CD14-positive monocyte (primary cell): ENCODE measurements around the gene CCDC169. TPM values are rescaled to one million over a fixed set of nuclear protein-coding genes. Genes with fewer than 3 reads are reported as not detected.
A peak's percentile ranks its signal among the peaks of the same experiment; 100 is the strongest.

Experiments used
- DNase-seq, 3 donors: peaks; one replicate each; pipeline ENCODE4 v3.0.0-alpha.2; 2011 to 2022
- H2AFZ ChIP-seq: 2 replicates; pipeline ENCODE4 v1.6.0; 2012; ENCODE audit warnings: mild to moderate bottlenecking, low read depth, low read length, inconsistent platforms; ENCODE audit not compliant: insufficient read depth, poor library complexity, severe bottlenecking
- H3K27ac ChIP-seq, 2 donors: 1 replicate in 1 of 2; 2 replicates in 1 of 2; pipeline ENCODE4 v1.5.1; 2012 to 2013; ENCODE audit warnings: low read length in 2 of 2, control low read depth in 1 of 2, inconsistent platforms in 1 of 2, low read depth in 1 of 2, mild to moderate bottlenecking in 1 of 2
- H3K27me3 ChIP-seq, 2 donors: one replicate each; pipeline versions ENCODE4 v1.6.0 to v1.6.1; 2011 to 2013; ENCODE audit warnings: low read length in 2 of 2; ENCODE audit not compliant: control insufficient read depth in 2 of 2, insufficient read depth in 2 of 2
- H3K36me3 ChIP-seq, 2 donors: replicated peaks in 1 of 2; 1 replicate in 1 of 2; 2 replicates in 1 of 2; pipeline versions ENCODE4 v1.5.1 to v1.6.1; 2012 to 2013; ENCODE audit warnings: low read length in 2 of 2, control low read depth in 1 of 2, inconsistent platforms in 1 of 2, mild to moderate bottlenecking in 1 of 2; ENCODE audit not compliant: insufficient read depth in 2 of 2, control insufficient read depth in 1 of 2
- H3K4me1 ChIP-seq, 2 donors: 1 replicate in 1 of 2; 2 replicates in 1 of 2; pipeline versions ENCODE4 v1.5.1 to v1.6.1; 2012 to 2013; ENCODE audit warnings: low read length in 2 of 2, control low read depth in 1 of 2, inconsistent platforms in 1 of 2, mild to moderate bottlenecking in 1 of 2, moderate library complexity in 1 of 2; ENCODE audit not compliant: insufficient read depth in 2 of 2, control insufficient read depth in 1 of 2
- H3K4me2 ChIP-seq: replicated peaks from 2 replicates; pipeline ENCODE3; 2012; ENCODE audit warnings: low read length, moderate library complexity, mild to moderate bottlenecking; ENCODE audit not compliant: poor library complexity, severe bottlenecking; ENCODE audit errors: extremely low read depth
- H3K4me3 ChIP-seq, 3 experiments: fragments of 200-600 bp in 1 of 3; sonication (generic) in 1 of 3; replicated peaks in 1 of 3; 1 replicate in 2 of 3; 2 replicates in 1 of 3; pipeline ENCODE4 v1.5.1; 2011 to 2013; ENCODE audit warnings: low read length in 3 of 3, mild to moderate bottlenecking in 3 of 3, control low read depth in 2 of 3, low read depth in 2 of 3, inconsistent platforms in 1 of 3, moderate library complexity in 1 of 3
- H3K79me2 ChIP-seq: 2 replicates; pipeline ENCODE4 v1.6.0; 2012; ENCODE audit warnings: mild to moderate bottlenecking, control low read depth, inconsistent platforms, low read length, moderate library complexity; ENCODE audit not compliant: insufficient read depth
- H3K9ac ChIP-seq: 2 replicates; pipeline ENCODE4 v1.6.0; 2017; ENCODE audit warnings: low read length, mild to moderate bottlenecking; ENCODE audit not compliant: insufficient read depth, poor library complexity, severe bottlenecking
- H3K9me3 ChIP-seq, 2 donors: replicated peaks in 1 of 2; 1 replicate in 1 of 2; 2 replicates in 1 of 2; pipeline versions ENCODE4 v1.5.1 to v1.6.1; 2012 to 2013; ENCODE audit warnings: low read length in 2 of 2, control low read depth in 1 of 2; ENCODE audit not compliant: control insufficient read depth in 1 of 2, insufficient read depth in 1 of 2
- H4K20me1 ChIP-seq: 2 replicates; pipeline ENCODE4 v1.6.0; 2012; ENCODE audit warnings: mild to moderate bottlenecking, low read length, control low read depth, moderate library complexity; ENCODE audit not compliant: insufficient read depth
- H3K27ac Mint-ChIP-seq, 7 donors: one replicate each; pipeline ENCODE4 v1.8.0; 2020; ENCODE audit warnings: mild to moderate bottlenecking in 7 of 7, mixed read lengths in 7 of 7, moderate library complexity in 6 of 7, inconsistent platforms in 2 of 7
- H3K27me3 Mint-ChIP-seq, 3 donors: one replicate each; pipeline ENCODE4 v1.8.0; 2021 to 2022; ENCODE audit warnings: low read depth in 3 of 3, mild to moderate bottlenecking in 3 of 3, mixed read lengths in 3 of 3, moderate library complexity in 3 of 3, inconsistent platforms in 1 of 3
- H3K36me3 Mint-ChIP-seq, 2 donors: one replicate each; pipeline ENCODE4 v1.8.0; 2020; ENCODE audit warnings: mixed read lengths in 2 of 2, inconsistent platforms in 1 of 2, mild to moderate bottlenecking in 1 of 2
- H3K4me1 Mint-ChIP-seq: one replicate; pipeline ENCODE4 v1.8.0; 2020; ENCODE audit warnings: mild to moderate bottlenecking, mixed read lengths
- H3K4me3 Mint-ChIP-seq, 2 donors: one replicate each; pipeline ENCODE4 v1.8.0; 2020; ENCODE audit warnings: mild to moderate bottlenecking in 2 of 2, mixed read lengths in 2 of 2, moderate library complexity in 1 of 2
- H3K9me3 Mint-ChIP-seq, 7 donors: one replicate each; pipeline ENCODE4 v1.8.0; 2020 to 2022; ENCODE audit warnings: mixed read lengths in 7 of 7, mild to moderate bottlenecking in 6 of 7, moderate library complexity in 6 of 7, inconsistent platforms in 2 of 7
- WGBS: methylation state at CpG from one replicate; pipeline ENCODE4 v1.1.5; 2013; ENCODE audit warnings: missing lambda C conversion rate; ENCODE audit not compliant: insufficient coverage; 5-methylcytosine and 5-hydroxymethylcytosine counted together
- intact Hi-C, 2 donors: fragments of 100-400 bp; cut with micrococcal nuclease; formaldehyde crosslinking; loops; one replicate each; pipeline versions ENCODE4 v1.15.0 to v1.15.1; 2023
- polyA plus RNA-seq, 3 donors: library from polyadenylated mRNA; depleted of rRNA in 1 of 3; unstranded in 2 of 3; stranded (reverse) in 1 of 3; fragments of 300-500 nt in 2 of 3; fragments of >200 nt in 1 of 3; fragmentation: Illumina TruSeq in 2 of 3; gene quantifications; 1 replicate in 2 of 3; 2 replicates in 1 of 3; pipeline ENCODE4 v1.2.3, GENCODE V29; 2012 to 2021
- TF ChIP-seq, protein P1 (sequence below): fragments of 200-600 bp; IDR thresholded peaks from one replicate; pipeline ENCODE4 v1.8.0; 2022; ENCODE audit warnings: antibody characterized with exemption, mild to moderate bottlenecking

CCDC169 gene
- polyA plus RNA-seq, 3 donors: 0.03 TPM; not detected in 2

DNA sequence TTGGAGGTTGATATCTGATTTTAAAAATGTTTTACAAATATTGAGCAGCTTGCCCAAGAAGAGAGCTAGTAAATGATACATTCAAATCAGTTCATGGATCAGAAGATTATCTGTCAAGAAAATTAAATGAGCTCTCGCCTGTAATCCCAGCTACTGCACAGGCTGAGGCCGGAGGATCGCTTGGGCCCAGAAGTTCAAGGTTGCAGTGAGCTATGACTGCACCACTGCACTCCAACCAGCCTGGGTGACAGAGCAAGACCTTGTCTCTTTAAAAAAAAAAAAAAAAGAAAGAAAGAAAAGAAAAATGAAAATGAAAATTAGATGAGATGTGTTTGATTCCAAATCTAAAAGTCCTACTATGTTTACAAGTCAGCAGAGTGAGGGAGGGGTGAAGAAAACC lies 46.2 kb upstream of the CCDC169 start:
- no peak overlapping the region for H2AFZ ChIP-seq
- no peaks in the 10 kb centered on the region for H3K9me3 Mint-ChIP-seq
- intact Hi-C loops: loop anchor here in 1 of 2 donors (1.0 kb wide), 1 partner anchor 9 kb away; no protein-coding TSS in a partner anchor
- H3K4me1 Mint-ChIP-seq: peaks cover 41% of the 10 kb centered on the region
- H3K27ac ChIP-seq: no peak overlapping the region
- H3K36me3 Mint-ChIP-seq: peaks cover 2 to 3% of the 10 kb centered on the region in 2 donors
- no peaks in the 10 kb centered on the region for H3K36me3 ChIP-seq
- peak overlapping the region; percentile 27 for H3K4me2 ChIP-seq
- H3K27me3 Mint-ChIP-seq: no peaks in the 10 kb centered on the region
- peak overlapping the region in 1 of 2 donors; percentile 35 for H3K4me3 Mint-ChIP-seq
- peaks cover 69% of the 10 kb centered on the region for H3K79me2 ChIP-seq
- H3K4me3 ChIP-seq: peak overlapping the region in 1 of 3 experiments; percentile 90
- no CpG with 5 or more reads among the region's 3 CpGs for WGBS
- no peak for DNase-seq
- H4K20me1 ChIP-seq: peaks cover 6% of the 10 kb centered on the region
- H3K9me3 ChIP-seq: no peaks in the 10 kb centered on the region
- no peak overlapping the region for H3K9ac ChIP-seq
- H3K4me1 ChIP-seq: peaks cover 32 to 41% of the 10 kb centered on the region in 2 donors
- TF ChIP-seq, protein P1, sequence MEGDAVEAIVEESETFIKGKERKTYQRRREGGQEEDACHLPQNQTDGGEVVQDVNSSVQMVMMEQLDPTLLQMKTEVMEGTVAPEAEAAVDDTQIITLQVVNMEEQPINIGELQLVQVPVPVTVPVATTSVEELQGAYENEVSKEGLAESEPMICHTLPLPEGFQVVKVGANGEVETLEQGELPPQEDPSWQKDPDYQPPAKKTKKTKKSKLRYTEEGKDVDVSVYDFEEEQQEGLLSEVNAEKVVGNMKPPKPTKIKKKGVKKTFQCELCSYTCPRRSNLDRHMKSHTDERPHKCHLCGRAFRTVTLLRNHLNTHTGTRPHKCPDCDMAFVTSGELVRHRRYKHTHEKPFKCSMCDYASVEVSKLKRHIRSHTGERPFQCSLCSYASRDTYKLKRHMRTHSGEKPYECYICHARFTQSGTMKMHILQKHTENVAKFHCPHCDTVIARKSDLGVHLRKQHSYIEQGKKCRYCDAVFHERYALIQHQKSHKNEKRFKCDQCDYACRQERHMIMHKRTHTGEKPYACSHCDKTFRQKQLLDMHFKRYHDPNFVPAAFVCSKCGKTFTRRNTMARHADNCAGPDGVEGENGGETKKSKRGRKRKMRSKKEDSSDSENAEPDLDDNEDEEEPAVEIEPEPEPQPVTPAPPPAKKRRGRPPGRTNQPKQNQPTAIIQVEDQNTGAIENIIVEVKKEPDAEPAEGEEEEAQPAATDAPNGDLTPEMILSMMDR: no peak
- peak overlapping the region; percentile 41 to 100 (median 99) for H3K27ac Mint-ChIP-seq
- no peaks in the 10 kb centered on the region for H3K27me3 ChIP-seq

DNA sequence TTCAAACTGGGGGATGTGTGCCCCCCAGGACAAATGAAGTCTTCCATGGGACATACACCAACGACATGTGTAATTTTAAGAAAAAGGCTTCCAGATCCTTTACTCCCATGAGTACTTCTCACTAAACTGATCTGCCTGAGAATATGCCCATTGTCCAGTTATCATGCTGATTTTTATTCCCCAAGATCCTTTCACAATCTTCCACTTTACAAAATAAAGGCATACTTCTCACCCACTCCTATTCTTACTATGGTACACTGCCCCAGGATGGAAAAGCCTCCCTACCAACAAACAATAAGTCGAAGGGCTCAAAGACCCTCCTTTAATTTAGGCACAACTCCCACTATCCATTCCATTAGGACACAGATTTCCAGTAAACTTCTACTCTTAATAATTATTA lies 45.1 kb upstream of the CCDC169 start:
- Histone ChIP-seq H3K9ac (no peak overlapping the region), H3K27me3 (no peaks in the 10 kb centered on the region), H3K4me1 (peaks cover 27 to 37% of the 10 kb centered on the region in 2 donors), H3K9me3 (no peaks in the 10 kb centered on the region), H3K79me2 (peaks cover 80% of the 10 kb centered on the region), H3K4me2 (no peak overlapping the region), H2AFZ (no peak overlapping the region), H3K36me3 (no peaks in the 10 kb centered on the region), H3K4me3 (no peak overlapping the region), H4K20me1 (peaks cover 8% of the 10 kb centered on the region), H3K27ac (peak overlapping the region in 1 of 2 donors; percentile 38)
- Mint-ChIP-seq H3K27me3 (no peaks in the 10 kb centered on the region), H3K27ac (peak overlapping the region in 2 of 7 donors; percentile 0 to 1), H3K36me3 (peaks cover 2 to 4% of the 10 kb centered on the region in 2 donors), H3K4me3 (no peak overlapping the region), H3K9me3 (no peaks in the 10 kb centered on the region), H3K4me1 (peaks cover 37% of the 10 kb centered on the region)
- no peak for DNase-seq
- TF ChIP-seq, protein P1: no peak
- WGBS: 100% methylated on average over 1 of the region's 2 CpGs
- intact Hi-C loops: no loop called here
